ENCODE measurements around the gene LCLAT1.
"Not testable (repeated sequence)": the region's sequence is repeated elsewhere in the genome, so short reads cannot be mapped to it uniquely, and the experiment has no call there.

Gene LCLAT1

DNA sequence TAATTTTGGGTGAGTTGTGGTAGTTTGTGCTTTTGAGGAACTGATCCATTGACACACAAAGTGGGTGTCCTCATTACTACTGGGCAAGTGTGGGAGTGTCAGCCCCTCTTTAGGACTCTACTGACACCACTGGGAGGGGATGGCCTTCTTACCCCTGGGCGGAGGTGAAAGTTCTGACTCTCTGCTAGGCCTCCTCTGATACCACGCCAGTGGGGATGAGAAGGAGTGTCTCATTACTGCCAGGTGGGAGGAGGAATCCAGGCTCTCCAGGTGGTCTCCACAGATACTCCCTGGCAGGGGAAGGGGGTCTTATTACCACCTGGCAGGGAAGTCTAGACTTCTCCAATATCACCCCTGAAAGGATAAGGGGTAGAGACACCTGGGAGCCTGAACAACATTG lies 9.1 kb downstream of the LCLAT1 start:
- DNase-seq = no peak

DNA sequence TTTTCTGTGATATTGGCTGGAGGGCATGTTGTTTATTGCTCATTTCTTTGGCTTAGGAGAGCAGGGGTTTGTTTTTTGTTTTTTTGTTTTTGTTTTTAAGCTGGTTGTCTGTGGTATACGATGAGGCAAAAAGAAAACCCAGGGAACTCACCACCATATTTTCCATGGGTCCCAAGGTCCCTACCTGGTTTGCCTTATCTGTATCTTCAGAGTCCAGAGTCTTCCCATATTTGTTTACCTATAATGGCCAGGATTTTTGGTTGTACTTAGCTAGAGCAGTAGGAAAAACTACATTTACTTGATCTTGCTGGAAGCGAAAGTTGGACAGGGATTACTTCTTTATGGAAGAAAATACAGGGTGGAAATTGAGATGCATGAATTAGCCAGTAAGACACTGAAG lies 9.5 kb downstream of the LCLAT1 start:
- DNase-seq = no peak

DNA sequence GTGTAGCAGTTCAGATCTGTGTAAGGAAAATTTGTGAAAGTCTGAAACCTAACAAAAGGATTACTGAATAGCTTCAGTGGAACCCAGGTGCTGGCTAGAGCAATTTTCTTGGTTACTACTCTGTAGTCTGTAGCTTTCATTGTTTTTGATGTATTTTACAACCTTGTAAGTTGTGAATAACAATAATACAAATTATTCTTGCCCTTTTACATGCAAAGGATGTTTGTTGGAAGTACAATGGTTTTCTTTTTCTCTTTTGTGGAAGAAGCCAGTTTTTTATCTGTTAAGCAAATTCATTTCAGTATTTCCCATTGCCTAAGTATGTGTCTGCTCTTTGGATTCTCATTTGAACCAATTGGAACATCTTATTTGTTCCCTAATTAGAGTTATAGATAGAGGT lies 10.2 kb downstream of the LCLAT1 start:
- no peak for DNase-seq

DNA sequence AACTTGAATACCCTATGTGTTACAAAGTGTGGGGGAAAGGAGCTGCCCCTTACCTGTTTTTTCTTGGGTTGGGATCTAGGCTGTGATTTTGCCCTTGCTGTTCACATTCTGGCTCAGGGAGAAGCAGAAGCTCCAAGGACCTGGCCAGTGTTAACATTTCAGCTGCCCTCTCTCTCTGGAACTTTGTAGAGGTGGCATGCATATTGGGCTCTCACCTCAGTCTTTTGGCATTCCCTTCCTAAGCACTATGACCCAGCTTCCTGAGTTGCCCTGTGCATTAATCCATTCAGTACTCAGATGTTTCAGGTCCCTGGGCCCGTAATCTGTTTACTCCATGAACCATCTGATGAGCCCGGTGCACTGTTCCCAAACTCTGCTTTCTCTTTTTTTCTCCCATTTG lies 12.1 kb downstream of the LCLAT1 start:
- DNase-seq = no peak

DNA sequence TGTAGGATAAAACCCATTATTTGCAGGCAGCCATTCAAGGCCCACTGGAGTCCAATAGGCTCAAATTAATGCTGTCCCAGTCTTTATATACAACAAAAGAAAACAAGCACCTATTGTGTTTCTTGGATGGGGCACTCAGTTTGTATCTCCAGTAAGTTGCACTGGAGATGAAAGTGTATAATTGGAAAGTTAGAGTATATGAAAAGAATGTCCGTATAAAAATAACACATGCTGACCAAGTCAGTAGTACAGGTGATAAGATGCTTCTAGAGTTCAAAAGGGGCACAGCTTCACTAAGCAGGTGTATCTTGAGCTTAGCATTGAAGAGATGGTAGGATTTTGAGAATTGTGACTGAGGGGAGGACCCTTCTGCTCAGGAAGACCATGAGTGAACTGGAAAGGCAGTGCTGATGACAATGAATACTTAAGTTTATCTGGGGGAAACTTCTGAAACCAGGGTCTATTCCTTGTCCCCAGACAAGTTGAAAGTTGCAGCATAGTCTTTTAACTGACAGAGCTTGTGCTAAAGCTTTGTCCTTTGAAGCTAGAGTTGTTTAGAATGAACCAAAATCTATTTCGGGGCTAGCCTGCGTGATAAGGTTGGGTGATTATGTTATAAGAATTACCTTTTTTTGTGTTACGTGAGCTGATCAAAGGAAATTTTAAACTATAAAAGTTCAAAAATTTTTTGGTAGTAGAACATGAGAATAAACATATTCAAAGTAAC lies 15.2 kb downstream of the LCLAT1 start:
- DNase-seq = no peak

DNA sequence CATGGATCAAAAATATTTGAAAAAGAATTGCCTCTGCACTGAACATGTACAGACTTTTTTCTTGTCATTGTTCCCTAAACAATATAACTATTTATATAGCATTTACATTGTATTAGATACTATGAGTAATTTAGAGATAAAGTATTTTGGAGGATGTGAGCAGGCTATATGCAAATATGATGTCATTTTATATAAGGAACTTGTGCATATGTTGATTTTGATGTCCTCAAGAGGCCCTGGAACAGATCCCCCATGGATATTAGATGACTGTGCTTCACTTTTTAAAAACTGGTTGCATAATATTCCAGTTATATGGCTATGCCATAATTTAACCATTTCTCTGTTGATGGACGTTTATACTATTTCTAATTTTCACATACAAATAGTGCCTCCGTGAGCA lies 16.5 kb downstream of the LCLAT1 start:
- no peak for DNase-seq

DNA sequence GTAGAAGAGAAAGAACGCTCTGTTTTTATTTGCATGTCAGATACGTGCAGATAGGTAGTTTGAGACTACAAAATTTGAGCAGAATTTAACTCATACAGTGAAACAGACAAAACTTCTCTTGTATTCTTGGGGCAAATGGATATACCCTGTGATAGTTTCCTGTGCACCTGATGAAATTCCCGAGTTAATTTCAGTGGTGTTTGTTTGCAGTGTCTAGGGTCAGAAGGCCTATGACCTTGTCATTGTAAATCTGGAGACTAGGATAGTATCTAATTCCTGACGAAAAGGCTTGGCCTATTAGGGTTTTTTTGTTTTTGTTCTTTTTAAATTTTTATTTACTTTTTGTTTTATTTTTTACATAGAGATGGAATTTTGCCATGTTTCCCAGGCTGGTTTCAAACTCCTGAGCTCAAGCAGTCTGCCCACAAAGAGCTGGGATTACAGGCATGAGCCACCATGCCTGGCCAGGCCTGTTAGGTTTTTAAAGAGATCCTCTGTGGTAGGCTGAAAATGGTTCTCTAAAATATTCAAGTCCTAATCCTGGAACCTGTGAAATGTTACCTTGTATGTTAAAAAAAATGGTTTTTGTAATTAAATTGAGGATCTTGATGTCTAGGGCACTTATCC lies 17.6 kb downstream of the LCLAT1 start:
- DNase-seq = no peak

DNA sequence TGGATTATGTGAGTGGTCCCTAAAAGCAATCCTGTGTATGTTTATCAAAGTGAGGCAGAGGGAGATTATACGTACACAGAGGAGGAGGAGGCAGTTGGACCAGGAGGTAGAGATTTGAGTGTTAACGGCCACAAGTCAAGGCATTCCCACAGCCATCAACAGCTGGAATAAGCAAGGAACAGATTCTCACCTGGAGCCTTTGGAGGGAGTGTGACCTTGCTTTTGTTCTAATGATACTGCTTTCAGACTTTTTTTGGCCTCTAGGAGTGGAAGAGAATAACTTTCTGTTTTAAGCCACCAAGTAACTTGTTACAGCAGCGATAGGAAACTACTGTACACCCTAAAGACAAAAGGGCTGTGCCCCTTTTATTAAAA lies 18.1 kb downstream of the LCLAT1 start:
- no peak for DNase-seq

DNA sequence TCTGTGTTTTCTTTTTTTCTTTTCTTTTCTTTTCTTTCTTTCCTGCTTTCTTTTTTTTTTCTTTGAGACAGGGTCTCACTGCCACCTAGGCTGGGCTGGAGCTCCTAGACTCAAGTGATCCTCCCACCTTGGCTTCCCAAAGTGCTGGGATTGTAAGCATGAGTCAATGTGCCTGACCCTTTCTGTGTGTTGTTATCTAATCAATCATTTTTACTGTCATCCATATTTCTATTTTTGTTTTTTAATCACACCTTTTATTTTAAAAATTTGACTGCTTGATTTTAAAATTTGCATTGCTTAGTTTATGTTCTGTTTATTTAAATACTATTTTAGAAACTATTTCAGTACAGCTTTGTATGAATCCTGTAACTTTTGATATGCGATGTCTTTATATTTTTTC lies 19.2 kb downstream of the LCLAT1 start:
- no peak for DNase-seq

DNA sequence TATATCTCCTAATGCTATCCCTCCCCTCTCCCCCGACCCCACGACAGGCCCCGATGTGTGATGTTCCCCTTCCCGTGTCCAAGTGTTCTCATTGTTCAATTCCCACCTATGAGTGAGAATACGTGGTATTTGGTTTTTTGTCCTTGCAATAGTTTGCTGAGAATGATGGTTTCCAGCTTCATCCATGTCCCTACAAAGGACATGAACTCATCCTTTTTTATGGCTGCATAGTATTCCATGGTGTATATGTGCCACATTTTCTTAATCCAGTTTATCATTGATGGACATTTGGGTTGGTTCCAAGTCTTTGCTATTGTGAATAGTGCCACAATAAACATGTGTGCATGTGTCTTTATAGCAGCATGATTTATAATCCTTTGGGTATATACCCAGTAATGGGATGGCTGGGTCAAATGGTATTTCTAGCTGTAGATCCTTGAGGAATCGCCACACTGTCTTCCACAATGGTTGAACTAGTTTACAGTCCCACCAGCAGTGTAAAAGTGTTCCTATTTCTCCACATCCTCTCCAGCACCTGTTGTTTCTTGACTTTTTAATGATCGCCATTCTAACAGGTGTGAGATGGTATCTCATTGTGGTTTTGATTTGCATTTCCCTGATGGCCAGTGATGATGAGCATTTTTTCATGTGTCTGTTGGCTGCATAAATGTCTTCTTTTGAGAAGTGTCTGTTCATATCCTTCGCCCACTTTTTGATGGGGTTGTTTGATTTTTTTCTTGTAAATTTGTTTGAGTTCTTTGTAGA lies 20.2 kb downstream of the LCLAT1 start:
- not testable (repeated sequence) for DNase-seq

DNA sequence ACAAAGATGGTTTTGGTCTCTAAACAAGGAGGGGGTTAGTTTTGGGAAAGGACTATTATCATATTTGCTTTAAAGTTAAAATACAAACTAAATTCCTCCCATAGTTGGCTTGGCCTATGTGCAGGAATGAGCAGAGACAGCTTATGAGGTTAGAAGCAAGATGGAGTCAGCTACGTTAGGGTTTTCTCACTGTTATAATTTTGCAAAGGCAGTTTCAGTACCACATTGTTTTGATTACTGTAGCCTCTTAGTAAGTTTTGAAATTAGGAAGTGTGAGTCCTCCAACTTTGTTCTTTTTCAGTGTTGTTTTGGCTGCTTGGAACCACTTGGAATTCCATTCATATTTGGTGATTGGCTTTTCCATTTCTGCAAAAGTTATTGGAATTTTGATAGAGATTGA lies 23.4 kb downstream of the LCLAT1 start:
- DNase-seq = no peak

DNA sequence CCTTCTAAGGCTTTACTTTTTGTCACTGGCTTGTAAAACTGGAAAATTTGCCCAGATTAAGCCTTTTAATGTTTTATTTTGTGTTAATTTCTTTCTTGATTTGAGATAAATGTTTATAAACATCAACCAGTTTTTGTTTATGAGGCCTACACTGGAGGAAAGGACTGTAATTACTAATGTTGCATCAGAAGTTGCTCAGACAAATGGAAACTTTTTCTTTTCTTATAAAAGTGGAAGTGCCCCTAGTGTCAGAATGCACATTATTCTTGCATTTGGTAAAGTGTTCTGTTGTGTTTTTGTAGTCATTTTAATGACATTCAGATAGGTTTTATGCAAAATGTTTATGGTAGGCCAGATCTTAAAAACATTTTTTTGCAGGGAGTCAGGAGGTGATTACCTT lies 25.3 kb downstream of the LCLAT1 start:
- DNase-seq = no peak

DNA sequence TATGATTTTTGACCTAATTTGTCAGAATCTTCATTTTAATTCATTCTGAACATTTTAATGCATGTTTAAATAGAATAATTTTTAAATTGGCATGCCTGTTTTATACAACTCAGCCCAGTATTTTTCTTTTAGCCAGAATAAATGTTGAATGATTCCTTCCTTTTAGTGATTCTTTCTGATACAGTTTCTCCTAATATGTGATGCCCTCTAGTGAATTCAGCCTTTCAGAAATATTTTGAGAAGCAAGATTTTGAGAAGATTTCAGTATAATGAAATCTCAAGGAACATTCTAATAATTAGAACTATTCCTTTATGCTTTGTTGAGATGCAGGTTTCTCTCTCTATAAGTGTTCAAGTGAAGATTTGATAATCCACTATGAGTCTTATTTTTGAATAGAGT lies 28.5 kb downstream of the LCLAT1 start:
- DNase-seq = no peak

DNA sequence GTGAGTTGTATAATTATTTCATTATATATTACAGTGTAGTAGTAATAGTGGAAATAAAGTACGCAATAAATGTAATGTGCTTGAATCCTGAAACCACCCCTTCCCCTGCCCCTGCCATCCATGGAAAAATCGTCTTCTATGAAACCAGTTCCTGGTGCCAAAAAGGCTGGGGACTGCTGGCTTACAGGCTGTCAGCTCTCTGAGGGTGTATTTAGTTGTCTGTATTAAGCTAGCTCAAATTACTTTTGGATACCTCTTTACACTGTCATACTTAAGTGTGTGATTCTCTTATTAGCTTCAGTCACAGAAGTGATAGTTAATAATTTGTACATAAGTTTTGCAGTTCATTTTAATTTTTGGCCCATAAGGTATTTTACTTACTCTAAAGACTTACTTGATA lies 29.6 kb downstream of the LCLAT1 start:
- no peak for DNase-seq

DNA sequence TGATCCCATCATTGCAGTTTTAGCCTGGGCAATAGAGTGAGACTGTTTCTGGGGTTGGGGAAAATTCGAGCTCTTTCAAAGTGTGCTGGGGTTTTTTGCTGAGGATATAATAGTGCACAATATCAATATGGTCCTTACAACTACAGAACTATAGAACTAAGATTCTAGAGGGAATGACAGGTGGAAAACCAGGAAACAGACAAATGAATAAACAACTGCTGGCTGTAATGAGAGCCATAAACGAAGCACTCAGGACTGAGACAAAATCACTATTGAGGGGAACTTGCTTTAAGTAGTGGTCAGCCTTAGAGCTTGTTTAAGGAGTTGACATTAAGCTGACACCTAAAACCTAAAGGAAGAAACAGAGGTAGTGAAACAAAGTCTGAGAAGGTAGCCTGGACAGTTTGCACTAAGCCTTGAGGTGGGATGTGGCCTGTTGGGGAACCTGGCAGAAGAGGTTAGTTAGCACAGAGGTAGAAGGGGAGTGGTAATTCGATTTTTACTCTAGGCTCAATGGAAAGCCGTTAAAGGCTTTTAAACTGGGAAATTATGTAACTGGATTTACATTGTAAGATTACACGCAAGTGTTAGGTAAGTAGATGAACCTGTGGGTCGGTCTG lies 33.8 kb downstream of the LCLAT1 start:
- DNase-seq = no peak

DNA sequence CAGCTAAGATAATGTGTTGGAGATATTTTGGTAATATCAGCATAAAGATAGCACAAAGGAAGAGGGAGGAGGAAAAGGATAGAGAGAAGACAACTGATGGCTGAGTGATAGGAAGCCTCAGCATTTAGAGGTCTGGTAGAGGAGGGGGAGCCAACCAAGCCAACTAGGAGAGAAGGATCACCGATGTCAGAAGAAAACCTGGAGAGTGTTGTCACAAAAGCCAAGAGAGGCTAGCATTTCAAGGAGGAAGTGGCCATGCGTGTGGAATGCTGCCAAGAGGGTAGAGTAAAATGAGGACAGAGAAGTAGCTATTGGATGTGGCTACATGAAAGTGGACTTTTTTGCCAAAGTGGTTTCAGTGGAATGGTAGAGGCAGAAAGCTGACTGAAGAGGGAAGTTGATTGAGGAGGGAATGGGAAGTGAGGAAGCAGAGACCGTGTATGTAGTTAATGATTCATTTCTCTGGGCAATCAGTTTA lies 34.3 kb downstream of the LCLAT1 start:
- no peak for DNase-seq

DNA sequence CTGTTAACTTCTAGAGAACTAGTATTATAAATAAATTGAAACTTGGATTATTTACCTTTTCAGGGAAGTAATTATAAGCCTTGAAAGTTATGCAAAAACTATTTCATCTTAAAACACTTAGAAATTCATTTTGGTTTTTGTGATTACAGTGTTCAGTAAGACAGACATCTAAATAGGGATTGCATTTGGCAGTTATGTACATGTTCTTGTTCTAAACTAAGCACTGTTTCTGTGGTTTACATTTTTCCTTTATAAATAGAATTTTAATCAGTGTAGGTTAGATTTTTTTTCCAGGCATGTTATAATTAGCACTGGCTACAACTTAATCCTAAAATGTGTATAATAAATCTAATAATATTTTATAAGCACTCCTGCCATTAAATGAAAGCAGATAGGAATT lies 35.0 kb downstream of the LCLAT1 start:
- no peak for DNase-seq

DNA sequence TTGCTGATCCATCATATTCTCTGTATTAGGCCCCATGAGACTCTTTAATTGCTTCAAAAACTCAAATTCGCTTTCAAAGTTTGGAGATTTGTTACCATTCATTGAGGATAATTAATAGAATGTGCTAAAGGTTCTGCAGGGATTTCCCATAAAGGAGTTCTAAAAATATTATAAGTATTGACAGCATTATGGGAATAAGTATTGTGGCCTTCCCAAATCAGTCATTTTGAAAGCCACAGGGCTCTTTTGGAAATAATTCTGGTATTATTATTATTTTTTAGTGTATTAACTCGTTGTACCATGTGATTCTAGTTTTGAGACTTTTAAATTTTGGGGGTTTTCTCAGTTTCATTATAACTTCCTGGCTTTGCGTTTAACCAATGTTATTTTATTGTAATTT lies 37.1 kb downstream of the LCLAT1 start:
- DNase-seq = no peak

DNA sequence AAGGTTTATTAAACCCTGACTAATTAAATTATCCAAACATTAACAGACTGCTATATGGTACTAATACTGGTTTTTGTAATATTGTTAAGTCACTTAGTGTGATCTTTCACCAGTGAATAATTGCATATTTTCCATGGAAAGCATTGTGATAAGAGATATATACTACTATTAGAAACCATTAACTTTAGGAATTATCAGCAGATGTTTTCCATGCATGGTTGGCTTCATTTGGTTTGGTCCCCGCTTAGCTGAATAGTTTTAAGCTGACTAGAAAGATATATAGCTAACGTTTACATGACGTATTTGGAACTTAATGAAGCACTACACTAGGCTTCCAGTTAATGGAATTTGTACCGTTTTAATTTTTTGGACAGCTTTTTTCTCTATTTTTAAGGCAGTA lies 37.9 kb downstream of the LCLAT1 start:
- no peak for DNase-seq

DNA sequence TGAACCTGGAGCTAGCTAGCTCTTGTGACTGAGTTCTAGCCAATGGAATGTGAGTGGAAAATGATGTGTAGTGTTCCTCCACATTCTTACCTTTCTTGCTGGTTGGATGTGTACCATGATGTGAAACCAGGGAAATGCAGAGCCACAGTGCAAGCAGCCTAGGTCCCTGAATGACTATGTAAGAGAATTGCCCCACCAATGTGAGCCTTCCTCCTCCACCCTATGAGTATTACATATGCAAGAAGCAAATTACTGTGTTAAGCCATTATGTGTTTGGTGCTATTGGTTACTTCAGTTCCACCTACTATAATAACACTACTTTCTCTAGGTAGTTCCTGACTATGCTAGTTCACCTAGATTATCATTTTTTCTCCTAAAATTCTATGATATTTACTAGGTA lies 39.6 kb downstream of the LCLAT1 start:
- DNase-seq = no peak

DNA sequence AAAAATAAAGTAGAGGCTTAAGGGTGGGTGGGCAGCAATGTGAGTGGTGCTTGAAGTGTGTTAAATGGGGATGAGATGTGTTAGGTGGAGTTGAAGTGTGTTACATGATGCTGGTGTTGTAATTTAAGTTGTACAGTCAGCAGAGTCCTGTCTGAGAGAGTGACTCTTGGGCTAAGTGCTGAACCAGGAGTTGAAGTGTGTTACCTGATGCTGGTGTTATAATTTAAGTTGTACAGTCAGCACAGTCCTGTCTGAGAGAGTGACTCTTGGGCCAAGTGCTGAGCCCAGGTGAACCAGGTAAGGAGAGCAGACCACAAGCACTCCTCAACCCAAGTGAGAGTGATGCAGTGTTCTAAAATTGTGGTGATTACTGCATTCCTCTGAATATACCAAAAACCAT lies 40.6 kb downstream of the LCLAT1 start:
- no peak for DNase-seq

DNA sequence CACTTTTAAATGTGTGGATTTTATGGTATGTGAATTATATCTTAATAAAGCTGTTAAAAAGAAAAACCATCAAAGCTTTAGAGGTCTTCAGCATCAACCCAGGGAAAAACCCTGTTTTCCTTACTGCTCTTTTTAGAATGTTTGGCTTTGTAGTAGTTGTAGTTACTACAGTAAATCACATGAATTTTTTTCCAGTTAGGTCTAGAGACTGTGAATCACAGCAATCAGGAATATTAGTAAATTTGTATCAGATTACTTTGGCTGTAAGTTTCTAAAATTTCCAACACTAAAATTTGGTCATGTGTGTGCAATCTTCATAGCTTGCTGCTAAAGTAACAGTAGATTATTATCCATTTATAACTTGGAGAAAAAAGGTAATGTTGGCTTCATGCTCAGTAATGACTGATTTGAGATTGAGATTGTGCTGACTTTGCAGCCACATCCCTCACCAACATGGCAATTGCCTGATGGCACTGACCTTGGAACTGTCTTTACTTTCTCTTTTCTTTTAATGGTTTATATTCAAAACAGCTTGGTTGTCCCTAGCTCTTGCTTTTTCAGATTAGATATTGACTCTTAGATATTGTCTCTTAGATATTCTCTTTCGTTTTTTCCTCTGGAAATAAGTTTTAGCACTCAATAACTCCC lies 41.1 kb downstream of the LCLAT1 start:
- no peak for DNase-seq

DNA sequence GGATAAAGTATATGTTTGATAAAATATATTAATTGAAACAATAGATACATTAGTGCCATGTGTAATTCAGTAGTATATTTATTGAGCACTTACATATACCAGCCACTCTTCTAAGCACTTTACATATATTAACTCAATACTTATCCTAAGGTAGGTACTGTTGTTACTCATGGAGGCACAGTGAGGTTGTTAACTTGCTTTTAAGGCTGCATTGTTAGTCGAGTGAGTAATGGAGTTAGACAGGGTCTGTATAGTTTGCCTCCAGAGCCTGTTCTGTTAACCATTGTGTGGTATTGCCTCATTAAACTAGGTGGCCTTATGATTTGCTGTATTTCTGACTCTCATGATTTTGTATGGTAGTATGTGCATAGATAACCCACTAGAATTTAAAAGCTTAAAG lies 44.2 kb downstream of the LCLAT1 start:
- no peak for DNase-seq
